ENCODE results near the gene ACP4.

The ACP4 gene

DNA sequence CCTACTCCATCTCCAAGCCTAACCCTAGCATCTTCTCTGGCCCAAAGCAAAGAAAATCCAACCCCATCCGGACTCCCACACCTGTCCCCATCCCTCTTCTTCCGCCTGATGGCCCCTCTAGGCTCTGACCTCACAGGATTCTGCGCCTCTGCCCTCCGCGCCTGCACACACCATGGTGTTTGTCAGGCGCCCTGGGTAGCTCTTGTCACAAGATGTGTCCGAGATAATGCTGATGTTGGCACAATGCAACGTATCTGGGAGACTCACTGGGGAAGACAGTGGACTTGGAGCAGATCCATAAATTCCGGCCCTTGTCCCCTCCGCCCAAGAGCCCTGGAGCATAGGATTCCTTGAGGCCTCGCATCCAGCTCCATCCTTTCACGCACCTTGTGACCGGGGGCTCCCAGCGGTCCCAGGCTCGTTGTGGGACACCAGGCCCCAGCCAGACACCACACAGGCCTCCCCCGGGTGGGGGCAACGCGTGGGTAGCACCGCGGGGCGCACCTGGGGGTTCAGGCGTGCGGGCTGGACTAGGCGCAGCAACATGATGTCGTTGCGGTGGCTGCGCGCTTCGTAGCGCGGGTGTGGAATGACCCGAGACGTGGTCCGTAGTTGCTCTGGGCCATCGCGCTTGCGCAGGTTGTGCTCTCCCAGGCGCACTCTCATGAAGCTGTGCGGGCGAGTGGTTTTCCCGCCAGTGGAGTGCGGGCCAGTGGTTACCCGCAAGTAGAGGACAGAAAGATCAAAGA lies 36.5 kb downstream of the ACP4 start:
- no peak for DNase-seq

DNA sequence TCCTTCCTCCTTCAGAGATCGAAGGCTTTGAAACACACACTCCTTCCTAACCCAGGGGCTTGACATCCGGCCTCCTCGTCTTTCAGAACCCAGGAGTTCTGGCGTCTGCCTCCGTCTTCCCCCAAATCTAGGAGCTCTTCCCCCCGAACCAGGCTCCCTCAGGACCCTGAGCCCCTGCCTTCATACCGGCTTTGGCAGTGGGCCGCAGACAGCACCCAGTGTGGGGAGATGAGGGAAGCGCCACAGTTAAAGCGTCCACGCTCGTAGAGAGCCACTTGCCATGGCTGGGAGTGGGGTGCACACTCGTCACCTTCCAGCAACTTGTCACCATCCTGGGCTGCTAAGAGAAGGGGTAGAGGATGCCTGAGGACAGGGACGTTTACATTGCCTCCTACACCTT lies 37.3 kb downstream of the ACP4 start:
- no peak for DNase-seq

DNA sequence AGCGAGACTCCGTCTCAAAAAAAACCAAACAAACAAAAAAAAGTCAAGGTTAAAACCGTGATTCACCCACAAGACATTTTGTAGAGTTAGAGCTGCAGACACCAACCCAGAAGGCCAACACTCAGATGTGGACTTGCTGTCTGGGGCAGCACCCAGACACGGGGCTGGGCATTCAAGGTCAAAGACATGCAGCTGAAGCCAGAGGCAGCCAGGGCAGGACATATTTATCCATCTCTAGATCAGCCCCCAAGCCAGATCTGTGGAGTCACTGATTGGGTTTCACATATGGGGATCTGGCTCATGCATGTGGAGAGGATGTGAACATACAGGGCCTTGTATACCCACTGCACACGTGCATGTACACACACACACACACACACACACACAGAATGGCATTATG lies 39.6 kb downstream of the ACP4 start:
- no peak for DNase-seq

DNA sequence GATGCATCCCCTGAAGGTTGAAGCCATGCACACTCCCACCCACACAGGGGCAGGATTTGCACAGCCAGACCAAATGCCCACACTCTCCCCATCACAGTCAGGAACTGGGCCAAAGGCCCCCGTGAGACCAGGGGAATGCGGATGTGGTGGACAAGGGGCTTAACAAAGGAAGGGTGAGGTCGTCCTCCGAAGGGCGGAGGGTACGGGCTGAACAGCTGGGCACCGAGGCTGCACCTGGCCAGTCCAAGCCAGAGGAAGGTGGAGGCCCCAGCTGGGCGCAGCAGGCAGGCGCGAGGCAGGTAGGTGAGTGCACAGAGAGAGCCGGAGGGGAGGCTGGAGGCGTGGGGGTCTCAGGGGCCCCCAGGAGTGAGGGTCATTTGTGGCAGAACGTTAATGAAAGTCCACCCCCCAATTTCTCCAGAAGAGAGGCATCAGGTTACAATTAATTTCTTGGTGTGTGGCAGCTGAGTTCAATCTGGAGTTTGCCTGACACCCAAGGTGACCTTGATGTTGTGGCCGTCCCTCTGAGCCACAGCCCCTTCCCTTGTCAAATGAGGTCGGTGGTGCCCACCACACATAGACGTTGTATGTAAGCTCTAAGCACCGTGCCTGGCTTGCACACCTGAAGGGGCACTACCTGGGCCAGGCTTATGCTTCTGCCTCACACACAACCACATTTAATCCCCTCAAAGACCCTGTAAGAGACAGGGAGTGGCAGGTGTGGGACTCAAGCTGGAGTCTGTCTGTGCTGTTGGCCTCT lies 40.2 kb downstream of the ACP4 start:
- no peak for DNase-seq

DNA sequence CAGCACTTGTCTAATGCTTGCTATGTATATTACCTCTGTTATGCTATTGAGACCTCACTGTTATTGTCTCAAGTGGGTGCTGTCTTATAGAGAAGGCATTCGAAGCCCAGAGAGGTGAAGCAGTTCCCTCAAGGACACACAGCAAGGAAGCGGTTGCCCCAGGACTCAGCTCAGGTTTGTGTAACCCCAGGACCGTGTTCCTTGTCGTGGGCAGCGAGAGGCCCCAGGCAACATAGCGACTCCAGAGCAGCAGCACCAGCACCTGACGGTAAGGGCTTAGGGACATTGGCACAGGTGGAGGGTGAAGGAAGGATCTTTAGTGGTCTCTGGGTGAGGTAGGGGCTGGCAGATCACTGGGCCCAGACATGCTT lies 40.8 kb downstream of the ACP4 start:
- no peak for DNase-seq

DNA sequence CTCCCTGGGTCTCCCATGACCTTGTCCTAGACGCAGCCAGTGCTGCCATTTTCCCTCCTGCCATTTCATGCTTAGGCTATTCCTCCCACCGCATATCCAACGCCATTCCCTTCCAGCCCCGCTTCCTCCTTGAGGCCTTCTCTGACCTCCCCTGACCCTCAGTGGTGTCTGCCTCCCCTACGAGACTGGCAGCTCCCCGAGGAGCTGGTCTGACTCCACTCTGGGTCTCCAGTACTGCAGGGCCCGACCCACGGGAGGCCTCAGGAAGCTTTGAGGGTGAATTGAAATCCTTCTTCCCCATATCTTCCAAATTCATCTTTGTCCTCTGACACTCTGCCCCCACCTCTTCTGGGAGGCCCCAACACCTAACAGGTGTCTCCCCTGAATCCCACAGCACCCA lies 42.5 kb downstream of the ACP4 start:
- no peak for DNase-seq

DNA sequence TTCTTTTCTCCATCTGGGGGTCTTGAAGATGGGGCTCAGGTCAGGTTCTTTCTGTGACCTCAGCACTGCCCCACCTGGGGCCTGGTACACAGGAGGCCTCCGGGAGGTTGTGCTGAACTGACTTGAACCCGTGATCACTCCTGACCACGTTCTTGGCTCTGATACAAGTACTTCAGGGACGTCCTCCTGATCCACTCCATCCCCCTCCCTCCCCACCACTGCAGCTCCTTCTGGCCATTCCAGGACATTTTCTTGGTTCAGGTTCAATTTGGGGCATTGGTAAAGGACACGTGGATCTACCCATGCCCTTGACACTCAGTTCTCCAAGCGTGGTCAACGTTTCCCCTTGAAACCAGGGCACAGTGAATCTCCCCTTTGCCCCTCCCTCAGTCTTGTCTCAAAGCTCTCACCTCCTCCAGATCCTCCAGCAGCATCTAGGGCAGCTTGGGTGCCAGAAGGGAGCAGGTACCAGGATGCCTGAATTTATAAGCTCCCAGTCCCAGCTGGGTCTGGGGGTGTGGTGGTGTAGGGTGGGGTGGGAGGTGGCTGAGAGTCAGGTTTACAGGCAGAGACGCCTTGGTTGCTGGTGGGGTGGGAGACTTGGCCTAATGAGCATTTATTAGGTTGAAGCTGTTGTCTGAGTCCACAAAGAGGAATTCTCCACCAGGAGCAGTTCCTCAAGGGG lies 43.0 kb downstream of the ACP4 start, which contains the start of gene KLK15:
Gene KLK15 (minus strand): TSS at position 458 of the 685 bp plus-strand sequence. CDS start 2,082 bp downstream, outside the sequence.
- no peak for DNase-seq

DNA sequence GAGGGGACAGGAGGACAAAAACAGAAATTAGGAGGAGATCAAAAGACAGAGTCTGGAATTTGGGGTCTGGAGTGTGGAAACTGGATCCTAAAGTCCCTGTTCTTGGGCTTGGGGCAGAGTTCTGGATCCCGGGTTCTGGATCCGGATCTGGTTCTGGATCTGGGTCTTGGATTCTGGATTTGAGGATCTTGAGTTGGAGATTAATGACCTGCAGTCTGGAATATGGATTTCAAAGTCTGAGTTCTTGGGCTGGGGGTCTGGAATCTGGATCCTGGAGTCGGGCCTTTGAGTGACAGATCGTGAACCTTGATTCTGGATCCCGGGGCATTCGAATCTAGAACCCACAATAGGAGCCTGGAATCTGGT lies 43.6 kb downstream of the ACP4 start:
- DNase-seq, result no peak

DNA sequence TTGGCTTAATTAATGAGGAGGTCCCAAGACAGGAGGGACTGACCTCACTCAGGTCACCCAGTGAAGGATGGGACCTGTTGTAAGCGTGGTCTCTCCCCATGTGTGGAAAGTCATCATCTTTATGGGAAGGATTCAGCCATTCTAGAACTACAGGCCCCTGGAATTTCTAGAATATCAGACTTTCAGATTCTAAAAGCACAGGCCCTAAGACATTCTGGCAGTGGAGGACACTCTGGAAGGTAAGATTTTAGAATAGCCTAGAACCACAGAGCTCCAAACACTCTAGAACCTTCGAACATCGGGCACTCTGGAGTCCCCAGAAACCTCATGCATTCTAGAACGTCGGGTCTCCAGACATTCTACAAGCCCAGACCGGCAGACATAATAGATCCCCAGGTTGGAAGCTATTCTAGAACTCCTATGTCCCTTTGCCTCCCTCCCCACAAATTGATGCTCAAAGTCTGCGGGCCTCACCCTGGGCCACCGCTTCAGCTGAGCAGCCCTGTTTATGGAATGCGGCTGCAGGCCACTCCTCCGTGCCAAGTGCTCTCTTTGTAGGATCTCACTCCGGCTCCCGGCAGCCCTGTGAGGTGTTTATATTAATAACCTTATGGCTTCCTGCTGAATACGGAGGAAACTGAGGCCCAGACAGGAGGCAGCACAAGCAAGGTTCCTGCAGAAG lies 45.0 kb downstream of the ACP4 start:
- no peak for DNase-seq

DNA sequence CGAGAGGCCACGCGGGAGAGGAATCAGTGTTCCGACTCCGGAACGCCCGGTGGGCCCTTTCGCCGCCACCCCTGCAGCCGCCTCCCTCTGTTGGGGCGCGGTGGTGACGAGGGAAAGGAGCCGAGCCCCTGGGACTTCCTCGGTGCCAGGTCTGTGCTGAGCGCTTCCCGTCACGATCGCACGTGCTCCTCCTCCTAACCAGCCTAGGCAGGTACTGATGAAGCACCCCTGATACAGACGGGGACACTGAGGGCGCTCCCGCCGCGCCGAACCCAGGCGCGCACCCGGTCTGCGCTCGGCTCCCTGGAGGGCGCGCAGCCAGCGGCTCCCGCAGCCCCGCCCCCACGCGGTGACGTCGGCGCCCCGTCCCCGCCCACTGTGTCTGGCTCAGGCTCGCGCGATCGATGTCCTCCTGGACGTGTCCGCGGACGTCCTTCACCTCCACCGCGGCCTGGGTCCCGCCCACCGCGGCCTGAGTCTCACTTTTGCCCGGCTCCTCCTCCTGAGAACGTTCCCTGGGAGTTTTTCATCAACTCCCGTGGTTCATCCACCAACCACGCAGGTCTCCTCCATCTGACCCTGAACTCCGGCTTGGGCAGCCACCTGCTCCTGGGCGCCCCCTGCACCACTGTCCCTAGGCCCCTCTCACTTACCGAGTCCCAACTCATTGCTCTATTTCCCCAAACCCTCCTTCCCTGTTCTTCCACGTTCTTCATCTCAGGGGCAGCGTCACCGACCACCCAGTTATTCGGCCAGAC lies 45.7 kb downstream of the ACP4 start:
- DNase-seq, result peak; percentile 12 to 78 (median 56)

DNA sequence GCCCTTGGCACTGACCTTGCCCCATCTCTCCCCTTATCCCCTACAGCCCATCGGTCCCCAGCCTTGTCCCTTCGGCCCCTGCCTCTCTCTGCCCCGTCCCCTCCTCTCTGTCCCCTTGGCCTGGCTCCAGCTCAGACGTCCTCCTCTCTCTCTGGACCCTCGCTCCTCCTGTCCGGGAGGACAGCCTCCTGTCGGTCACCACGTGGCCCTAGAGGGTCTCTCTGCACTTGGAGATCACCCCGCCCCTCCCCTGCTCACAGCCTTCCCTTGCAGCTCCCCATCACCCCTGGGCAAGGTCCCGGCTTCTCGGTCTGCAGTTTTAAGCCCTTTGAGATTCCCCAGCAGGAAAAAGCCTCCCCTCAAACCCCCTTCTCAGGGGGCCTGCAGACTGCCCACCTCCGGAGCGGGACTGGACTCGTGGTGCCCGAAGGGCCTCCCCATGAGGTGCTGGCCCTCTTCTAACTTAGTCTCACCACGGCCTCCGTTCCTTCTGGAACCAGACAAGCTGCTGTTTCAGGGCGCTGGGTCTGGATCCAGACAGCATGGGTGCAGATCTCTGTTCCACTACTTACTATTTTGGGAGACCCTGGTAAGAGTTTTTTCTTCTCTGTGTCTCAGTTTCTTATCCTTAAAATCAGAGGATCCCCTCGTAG lies 46.5 kb downstream of the ACP4 start:
- no peak for DNase-seq

DNA sequence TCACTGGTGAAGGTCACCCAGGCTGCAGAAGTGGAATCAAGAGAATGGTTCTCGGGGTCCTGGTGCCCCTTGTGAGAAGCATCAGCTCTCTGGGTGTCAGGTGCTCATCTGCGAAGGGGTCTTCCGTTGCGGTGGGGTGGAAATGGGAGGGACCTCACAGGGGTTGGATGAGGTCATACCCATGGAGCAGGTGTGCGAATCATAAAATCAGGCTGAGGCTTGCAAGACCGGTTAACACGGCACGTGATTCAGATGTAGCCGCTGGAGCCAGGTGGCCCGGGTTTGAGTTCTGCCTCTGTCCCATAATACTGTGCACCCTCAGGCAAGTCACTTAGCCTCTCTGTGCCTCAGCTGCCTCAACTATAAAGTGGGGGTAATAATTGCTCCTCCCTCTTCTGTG lies 47.1 kb downstream of the ACP4 start:
- no peak for DNase-seq

DNA sequence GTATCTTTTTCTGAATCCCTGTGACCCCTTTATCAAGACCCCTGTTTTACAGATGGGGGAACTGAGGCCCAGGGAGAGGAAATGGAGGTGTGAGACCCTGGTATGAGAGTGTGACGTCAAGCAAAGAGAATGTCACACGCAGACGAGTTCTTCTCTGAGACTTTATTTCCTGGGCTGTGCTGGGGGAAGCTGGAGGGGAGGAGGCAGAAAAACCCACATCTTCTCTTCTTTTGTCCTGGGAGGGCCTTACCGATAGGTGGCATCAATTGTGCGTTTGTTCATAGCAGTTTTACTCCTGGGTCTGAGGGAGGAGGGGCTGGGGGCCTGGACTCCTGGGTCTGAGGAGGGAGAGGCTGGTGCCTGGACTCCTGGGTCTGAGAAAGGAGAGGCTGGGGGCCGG lies 48.0 kb downstream of the ACP4 start:
- DNase-seq, result peak in 1 of 5 experiments; percentile 57

DNA sequence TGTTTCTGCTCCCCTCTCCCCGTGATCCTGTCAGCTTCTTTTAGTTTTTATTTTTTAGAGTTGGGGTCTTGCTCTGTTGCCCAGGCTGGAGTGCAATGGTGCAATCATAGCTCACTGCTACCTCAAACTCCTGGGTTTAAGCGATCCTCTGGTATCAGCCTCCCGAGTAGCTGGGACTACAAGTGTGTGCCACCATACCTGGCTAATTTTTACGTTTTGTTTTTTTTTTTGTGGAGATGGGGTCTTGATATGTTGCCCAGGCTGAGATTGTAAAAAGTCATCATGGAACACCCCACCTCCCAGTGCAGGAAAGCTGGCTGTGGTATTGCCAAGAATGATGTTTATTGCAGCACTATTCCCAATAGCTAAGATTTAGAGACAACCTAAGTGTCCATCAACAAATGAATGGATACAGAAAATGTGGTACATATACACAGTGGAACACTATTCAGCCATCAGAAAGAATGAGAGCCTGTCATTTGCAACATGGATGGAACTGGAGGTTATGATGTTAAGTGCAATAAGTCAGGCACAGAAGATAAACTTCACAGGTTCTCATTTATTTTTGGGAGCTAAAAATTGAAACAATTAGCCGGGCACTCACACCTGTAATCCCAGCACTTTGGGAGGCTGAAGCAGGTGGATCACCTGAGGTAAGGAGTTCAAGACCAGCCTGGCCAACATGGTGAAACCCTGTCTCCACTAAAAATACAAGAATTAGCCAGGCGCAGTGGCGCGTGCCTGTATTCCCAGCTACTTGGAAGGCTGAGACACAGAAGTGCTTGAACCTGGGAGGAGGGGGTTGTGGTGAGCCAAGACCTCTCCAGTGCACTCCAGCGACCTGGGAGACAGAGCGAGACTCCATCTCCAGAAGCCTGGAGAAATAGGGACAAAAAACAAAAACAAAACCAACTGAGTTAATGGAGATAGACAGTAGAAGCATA lies 49.8 kb downstream of the ACP4 start:
- DNase-seq, result no peak

DNA sequence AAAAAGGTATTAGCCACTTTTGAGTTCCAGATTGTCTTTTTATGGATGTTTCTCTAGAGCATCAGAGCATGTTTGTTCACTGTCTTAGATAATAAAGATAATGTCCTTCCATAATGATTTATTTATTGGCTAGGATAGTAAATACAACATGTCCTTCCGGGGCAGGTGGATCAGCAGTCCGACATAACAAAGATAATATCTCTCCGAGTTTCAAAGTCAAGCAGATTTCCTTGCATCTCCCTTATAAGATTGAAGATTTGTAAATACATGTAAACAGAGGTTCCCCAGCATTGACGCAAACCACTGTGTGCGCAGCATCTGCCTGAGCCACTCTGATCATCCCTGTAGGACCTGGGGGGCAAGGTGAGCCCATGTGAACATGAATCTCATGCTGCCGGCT lies 51.9 kb downstream of the ACP4 start:
- DNase-seq, result no peak

DNA sequence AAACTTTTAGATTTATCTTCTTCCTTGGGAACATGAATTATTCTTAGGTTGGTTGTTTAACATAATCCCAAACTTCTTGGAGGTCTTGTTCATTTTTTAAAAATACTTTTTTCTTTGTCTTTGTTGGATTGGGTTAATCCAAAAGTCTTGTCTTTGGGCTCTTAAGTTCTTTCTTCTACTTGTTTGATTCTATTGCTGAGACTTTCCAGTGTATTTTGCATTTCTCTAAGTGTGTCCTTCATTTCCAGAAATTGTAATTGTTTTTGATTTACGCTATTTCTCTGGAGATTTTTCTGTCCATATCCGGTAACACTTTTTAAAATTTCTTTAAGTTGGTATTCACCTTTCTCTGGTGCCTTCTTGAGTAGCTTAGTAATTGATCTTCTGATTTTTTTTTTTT lies 53.0 kb downstream of the ACP4 start:
- DNase-seq, result no peak

DNA sequence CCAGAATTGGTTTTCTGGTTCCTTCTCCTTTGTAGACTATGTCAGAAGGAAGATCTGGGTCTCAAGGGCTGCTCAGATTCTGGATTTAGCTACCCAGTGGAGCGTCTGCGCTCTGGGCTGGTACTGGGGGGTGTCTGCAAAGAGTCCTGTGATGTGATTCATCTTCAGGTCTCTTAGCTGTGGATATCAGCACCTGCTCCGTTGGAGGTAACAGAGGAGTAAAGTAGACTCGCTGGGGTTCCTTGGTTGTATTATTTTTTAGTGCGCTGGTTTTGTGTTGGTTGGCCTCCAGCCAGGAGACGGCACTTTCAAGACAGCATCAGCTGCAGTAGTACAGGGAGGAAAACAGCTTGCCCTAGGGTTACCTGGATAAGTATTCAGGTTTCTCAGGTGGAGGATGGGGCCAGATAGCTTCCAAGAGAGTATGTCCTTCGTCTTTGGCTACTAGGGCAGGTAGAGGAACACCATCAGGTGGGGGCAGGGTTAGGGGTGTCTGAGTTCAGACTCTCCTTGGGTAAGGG lies 53.5 kb downstream of the ACP4 start:
- no peak for DNase-seq

DNA sequence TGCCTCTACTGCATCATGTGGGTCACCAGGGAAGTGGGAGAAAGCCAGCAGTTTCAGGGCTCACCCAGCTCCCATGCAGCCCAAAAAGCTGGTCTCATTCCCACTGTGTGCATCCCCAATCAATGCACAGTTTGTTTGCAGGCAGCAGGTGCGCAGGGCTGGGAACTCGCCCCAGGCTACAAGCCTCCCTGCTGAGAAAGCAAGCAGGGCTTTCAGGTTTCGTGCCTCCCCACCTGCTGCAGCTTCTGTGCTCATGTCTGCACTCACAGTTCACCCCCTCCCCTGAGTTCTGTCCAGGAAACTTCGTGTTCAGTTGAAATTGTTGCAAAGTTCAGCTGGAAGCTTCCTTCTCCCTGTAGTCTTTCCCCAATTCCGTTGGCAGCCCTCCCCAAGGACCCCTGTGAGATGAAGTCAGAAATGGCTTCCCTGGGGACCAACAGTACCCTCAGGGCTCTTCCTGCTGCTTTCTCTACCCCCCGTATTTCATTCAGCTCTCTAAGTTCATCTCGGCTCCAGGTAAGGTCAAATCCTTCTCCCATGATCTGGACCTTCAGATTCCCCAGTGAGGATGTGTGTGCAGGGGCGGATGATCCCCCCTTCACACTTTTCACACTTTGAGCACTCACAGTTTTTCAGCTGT lies 54.2 kb downstream of the ACP4 start:
- no peak for DNase-seq

Data from T-helper 2 cell (primary cell).